GM04503 (cell line): ENCODE results near the gene SIGLEC7.
"Not testable (repeated sequence)": the region's sequence is repeated elsewhere in the genome, so short reads cannot be mapped to it uniquely, and the experiment has no call there.

Experiments used
- DNase-seq: peaks from one replicate; pipeline ENCODE4 v3.0.0-alpha.2; 2012; ENCODE audit warnings: low read depth

SIGLEC7 gene

DNA sequence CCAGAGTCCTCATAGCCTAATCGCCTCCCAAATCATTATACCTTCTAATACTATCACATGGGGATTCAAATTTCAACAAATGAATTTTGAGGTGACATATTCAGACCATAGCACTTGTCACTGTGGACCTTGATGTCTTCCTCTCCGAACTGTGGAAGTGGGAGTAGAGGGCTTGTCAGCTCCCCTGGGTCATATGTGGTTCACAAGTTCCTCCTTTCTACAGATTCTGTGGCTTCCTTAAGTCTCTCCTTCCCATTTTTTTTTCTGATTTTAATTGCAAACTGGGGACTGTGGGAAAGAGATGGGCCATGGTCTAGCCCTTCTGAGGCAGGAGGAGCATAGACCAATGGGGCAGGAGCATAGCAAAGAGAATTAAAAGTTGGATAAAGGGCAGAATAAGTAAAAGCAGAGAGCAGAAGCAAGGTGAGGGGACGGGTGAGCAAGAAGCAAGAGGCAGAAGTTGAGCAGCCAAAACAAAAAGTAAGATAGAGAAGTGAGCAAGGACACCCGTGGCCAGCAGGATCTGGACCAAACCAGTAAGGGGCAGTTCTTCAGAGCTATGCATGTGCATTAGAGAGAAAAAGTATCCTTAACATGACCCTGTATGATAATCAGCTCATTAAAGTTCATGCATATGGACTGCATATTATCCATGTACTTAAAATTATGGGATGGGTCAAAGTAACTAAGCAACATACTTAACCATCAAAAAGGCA, 2.6 kb upstream of the SIGLEC7 start:
- no peak for DNase-seq

DNA sequence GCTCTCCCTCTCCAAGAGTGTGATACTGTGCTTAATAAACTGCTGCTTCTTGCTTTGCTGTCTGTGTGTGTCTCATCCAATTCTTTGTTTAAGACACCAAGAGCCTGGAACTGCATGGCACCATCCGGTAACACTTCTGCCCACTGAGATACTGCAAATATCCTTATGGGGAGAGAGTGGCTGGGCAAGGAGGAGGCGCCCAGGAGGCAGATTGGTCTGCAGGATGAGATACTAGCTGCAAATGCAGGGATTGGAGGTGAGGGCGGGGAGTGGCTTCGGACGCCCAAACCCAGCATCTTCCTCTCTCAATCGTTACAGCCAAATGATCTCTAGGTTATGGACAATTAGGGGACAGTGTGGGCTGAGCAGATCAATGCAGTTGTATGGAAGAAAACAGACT, 1.7 kb upstream of the SIGLEC7 start:
- no peak for DNase-seq

- no peak for DNase-seq
Observed at GRCh38 chr19:51141181-51141580, 920 bp upstream of the SIGLEC7 start.

DNA sequence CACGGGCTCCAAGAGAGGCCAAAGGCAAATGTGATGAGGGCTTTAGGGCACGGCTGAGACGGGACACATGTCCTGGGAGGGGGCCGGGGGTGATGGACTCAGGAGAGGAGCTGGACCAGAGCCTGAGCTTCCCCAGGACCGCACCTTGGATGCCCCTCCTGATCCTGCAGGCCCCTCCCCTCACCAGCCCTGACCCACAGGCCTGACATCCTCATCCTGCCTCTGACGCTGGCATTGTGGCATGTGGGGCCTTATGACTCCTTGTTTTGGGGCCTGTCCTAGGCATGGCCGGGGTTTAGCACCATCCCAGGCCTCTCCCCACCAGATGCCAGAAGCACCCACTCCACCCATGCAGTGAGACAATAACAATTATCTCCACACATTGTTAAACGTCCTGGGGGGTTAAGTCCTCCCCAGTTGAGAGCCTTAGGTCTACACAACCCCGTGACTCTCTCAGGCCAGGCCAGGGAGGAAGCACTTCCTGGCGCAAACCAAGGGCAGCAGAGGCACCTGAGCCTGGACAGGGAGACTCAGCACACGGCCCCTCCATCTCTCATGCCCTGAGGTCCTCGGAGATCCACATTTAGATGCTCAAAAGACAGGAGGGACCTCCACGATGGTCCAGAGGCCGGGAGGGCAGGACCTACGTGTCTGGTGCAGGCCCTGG, 841 bp downstream of the SIGLEC7 start:
- not testable (repeated sequence) for DNase-seq

- no peak for DNase-seq
Observed at GRCh38 chr19:51143486-51143885, 1.4 kb downstream of the SIGLEC7 start.

DNA sequence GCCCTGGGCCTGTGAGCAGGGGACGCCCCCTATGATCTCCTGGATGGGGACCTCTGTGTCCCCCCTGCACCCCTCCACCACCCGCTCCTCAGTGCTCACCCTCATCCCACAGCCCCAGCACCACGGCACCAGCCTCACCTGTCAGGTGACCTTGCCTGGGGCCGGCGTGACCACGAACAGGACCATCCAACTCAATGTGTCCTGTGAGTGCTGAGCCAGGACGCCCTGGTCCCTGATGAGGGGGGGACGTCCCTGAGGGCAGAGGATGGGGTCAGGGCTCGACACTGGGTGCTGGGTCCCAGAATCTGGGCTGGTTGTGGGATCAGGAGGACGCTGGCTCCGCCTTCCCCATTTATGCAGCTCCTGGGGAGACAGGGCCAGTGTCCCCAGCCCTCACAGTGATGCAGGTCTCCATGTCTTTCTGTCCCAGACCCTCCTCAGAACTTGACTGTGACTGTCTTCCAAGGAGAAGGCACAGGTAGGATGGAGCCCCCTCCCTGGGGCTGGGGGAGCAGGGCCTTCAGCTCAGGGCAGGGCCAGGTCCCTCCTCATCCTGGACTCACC, 2.5 kb downstream of the SIGLEC7 start:
- no peak for DNase-seq

GRCh38 chr19:51145916-51146493, 3.9 kb downstream of the SIGLEC7 start:
- DNase-seq: no peak

DNA sequence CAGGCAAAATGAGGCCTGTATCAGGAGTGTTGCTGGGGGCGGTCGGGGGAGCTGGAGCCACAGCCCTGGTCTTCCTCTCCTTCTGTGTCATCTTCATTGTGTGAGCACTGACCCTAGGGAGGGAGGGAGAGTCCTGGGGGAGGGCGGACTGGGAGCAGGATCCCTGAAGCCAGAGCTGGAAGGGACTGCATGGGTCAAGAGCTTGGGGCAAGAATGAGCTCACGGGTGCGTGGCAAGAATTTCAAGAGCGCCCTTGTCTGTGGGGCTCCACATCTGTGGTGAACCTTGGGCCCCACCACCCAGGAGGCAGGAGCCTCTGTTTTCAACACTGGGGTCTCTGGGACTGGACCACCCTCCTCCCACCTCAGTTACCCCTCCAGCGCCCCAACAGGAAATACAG, 4.7 kb downstream of the SIGLEC7 start:
- DNase-seq: no peak

DNA sequence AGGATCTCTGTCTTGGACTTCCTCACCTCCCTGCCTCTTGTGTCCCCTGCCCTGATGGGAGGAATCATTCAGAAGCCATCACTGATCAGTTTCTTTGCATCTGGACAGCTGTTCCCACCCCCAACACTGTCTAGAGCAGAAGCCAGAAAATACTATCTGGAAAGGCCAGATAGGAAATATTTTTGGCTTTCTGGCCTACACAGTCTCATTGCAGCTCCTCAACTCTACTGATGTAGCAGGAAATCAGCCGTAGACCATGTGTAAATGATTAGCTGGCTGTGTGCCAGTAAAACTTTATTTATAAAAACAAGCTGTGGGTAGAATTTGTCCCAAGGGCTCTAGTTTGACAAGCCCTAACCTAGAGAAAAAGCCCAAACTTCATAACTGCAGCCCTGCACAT, 5.6 kb downstream of the SIGLEC7 start:
- DNase-seq: no peak

DNA sequence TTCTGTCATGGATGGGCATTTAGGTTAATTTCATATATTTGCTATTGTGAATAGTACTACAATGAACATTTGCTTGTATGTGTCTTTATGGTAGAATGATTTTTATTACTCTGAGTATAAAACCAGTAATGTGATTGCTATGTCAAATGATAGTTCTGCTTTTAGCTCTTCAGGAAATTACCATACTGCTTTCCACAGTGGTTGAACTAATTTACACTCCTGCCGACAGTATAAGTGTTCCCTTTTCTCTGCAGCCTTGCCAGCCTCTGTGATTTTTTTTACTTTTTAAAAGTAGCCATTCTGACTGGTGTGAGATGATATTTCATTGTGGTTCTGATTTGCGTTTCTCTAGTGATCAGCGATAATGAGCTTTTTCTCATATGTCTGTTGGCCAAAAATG, 6.5 kb downstream of the SIGLEC7 start:
- no peak for DNase-seq

GRCh38 chr19:51150627-51151026, 8.5 kb downstream of the SIGLEC7 start:
- DNase-seq: no peak

GRCh38 chr19:51156710-51157109, 14.6 kb downstream of the SIGLEC7 start:
- no peak for DNase-seq

GRCh38 chr19:51157265-51157664, 15.2 kb downstream of the SIGLEC7 start:
- no peak for DNase-seq

DNA sequence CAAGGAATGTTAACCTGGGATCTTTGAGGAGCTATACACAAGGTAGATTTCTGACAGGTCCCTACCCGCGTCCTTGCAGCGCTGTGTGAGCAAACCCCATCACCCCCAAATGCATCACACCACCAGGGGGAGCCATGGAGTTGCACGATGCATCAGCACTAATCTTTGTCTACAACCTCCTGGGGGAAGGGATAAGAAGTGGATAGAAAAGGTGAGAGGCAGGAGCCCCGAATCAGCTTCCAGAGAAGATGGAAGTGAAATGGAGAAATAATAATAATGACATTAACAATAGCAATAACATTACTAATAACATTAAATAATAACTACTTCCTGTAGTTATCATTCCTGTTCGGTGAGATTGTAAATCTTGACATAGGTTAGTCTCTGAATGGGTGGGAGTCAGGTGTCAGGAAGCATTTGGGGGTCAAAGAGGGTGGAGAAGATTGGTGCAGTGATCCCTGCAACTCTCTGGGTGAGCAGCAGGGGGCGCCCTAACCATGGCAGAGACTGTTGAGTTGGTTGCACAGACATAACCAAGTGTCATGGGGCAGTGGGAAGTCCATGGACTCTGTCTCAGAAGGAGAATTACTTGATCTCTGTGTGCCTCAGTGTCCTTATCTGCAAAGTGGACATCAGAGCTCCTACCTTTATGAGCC, 16.5 kb downstream of the SIGLEC7 start:
- DNase-seq: no peak

DNA sequence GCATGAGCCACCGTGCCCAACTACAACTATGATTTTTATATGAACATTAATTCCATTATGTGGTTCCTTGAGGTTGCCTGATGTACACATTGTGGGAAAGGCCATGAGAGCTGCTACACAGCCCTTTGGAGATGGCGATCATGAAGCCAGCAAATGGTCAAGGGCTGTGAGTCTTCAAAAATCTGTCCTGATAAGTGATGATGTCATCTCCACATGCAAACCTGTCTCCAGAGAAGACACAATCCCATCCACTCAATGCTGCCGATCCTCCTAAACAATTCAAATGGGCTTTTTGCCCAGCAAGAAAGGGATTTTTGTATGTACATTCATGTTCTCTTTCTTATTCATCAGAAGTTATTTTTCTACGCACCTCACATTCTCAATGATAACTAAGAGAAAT, 17.6 kb downstream of the SIGLEC7 start:
- DNase-seq: no peak

DNA sequence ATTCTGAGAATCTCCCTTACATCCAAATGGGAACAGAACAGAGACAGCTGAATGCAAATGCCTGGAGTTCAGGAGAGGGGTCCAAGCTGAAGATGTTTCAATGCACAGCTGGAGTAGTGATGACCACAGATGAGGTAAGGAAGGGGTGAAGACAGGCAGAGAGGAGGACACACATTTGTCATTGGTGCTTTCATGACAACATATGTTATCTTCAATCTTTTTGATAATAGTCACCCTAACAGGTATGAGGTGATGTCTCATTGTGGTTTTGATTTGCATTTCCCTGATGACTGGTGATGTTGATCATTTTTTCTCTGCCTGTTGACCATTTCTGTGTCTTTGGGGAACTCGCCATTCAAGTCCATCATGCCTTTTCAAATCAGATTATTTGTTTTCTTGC, 19.2 kb downstream of the SIGLEC7 start:
- DNase-seq: no peak

DNA sequence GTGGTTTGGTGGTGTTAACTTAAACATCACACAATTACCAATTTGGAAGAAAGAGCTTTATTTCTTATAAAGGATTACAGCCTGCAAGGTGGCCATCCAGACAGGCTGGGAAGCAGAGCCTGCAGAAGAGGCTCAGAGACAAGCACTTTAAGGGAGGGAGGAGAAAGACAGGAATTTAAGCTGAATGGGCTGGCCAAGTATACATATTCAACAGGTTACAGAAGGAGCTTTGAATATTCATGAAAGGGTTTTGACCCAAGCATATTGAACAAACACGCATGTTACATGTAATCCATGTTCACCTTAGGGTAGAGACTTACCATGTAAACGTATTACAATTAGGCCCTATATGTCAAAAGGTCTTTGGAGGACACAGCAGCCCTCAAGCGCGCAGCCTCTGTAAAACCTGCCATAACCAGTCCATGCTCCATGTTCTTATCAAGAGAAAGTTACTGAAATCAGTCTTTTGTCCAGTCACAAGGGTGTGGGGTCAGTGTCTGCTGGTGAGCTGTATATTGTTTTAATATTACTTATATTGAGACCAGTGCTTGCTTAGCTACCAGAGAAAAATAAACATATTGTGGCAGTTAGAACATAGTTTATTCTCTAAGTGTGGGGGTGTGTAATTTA, 19.9 kb downstream of the SIGLEC7 start:
- DNase-seq: no peak

- DNase-seq: no peak
Observed at GRCh38 chr19:51163257-51163656, 21.2 kb downstream of the SIGLEC7 start.

DNA sequence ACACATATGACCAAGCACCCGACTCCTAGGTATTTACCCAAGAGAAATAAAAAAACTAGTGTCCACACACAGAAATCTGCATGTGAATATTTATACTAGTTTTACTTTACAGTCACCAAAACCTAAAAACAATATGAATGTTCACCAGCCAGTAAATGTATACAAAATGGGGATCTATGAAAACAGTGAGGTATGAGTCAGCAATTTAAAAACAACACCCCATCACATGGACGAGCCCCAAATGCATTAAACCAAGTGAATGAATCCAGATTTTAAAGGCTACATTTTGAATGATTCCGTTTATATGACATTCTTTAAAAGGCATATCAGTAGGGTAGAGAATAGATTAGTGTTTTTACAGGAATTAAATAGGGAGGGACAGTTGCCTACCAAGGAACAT, 22.1 kb downstream of the SIGLEC7 start:
- DNase-seq: no peak

DNA sequence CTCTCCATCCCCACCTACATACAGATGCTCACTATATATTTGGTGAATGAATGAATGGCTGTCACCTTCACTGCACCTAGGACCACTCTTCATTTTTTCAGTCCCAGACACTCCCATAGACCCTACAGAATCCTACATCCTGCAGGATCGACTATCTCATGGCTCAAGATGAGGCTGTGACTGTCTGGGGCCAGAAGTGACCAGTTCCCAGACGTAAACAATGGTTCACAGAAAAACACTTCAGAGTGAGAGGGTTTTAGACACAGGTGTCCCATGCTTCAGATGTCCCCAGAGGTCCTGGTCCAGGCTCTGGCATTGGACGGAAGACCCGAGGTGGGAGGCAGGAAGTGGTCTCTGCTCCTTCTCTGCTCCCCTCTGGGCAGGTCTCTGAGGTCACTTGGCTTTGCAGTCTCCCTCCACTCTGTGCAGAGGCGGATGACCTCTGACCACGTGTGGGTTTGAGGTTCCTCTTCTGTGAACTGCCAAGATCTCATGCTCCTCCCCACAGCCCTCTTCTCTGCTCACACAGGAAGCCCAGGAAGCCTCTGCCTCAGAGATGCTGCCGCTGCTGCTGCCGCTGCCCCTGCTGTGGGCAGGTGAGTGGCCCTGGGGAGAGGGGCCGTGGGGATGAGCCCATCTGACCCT, 24.9 kb downstream of the SIGLEC7 start:
- DNase-seq: no peak

DNA sequence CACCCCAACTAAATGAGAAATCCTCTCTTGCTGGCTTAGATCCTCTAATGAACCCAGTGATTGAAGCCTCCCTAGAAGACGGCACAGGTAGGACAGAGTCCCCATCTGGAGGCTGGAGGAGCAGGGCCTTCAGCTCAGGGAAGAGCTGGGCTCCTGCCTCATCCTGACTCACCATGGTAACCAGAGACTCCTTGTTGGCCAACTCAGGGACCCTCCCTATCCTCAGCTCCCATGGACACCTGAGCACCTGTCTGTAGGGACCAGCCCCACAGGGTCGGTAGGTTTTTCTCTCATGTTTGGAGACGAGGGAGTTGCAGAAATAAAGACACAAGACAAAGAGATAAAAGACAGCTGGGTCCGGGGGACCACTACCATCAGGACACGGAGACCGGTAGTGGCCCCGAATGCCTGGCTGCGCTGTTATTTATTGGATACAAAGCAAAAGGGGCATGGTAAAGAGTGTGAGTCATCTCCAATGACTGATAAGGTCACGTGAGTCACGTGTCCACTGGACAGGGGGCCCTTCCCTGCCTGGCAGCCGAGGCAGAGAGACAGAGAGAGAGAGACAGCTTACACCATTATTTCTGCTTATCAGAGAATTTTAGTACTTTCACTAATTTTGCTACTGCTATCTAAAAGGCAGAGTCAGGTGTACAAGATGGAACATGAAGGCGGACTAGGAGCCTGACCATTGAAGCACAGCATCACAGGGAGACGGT, 26.6 kb downstream of the SIGLEC7 start:
- no peak for DNase-seq
